RCC 7860 (cell line): ENCODE data around the gene CMTM4.
"Not testable (repeated sequence)": the region's sequence is repeated elsewhere in the genome, so short reads cannot be mapped to it uniquely, and the experiment has no call there.

Experiments
- DNase-seq: peaks from one replicate; pipeline ENCODE4 v3.0.0-alpha.2; 2015; ENCODE audit warnings: low spot score
- FAIRE-seq: peaks from 2 replicates; lab custom pipeline; 2012; peaks lifted over from hg19 to GRCh38; lab: Jason Lieb, UNC

Gene CMTM4

DNA sequence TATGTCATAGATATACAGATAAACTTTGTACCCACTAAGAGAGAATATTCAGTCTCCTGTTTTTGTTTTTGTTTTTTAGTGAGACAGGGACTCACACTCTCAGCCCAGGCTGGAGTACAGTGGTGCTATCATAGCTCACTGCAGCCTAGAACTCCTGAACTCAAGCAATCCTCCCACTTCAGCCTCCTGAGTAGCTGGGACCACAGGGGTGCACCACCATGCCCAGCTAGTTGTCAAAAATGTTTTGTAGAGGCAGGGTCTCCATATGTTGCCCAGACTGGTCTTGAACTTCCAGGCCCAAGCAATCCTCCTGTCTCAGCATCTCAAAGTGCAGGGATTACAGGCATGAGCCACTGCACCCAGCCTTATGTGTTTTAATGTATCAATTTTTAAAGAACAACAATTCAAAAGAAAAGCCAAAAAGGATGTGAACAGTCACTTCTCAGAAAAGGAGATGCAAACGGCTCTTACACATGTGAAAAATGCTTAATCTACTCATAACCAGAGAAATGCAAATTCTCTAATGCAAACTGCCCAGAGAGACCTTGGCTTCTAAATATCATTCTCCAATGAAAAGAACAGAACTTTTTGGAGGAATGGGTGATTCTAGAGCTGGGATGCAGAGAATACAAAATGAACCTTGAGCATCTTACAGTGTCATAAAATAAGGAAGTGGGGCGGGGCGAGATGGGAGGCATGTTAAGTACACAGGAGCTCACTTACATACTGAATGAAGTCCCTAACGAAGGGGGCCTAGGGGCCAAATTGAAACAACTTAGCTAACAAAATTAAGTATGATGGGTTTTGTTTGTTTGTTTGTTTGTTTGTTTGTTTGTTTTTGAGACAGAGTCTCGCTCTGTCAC, 99.3 kb downstream of the CMTM4 start:
- no peak for DNase-seq
- FAIRE-seq: no peak

DNA sequence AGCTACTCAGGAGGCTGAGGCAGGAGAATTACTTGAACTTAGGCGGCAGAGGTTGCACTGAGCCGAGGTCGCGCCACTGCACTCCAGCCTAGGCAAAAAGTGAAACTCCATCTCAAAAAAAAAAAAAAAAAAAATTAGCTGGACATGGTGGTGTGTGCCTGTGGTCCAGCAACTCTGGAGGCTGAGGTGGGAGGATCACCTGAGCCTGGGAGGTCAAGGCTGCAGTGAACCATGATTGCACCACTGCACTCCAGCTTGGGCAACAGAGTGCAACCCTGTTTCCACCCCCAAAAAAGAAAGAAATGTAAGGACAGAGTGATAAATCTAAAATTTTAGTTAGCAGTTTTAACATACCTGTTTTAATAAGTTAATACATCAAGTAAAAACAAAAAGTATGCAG, 100.0 kb downstream of the CMTM4 start:
- not testable (repeated sequence) for DNase-seq, FAIRE-seq

DNA sequence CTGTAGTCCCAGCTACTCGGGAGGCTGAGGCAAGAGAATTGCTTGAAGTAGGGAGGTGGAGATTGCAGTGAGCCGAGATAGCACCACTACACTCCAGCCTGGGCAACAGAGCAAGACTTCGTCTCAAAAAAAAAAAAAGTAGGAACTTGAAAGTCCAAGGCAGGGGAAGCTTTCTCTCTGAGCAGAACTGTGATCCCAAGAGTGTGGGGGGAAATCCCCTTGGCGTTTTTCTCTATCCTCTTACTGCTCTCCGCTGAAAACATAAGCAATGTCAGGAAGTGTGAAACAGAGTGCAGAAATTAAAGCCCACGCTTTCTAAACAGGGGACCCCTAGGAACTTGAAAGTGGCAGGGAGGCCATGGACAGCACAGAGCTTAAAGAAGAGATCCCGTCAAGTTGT, 101.8 kb downstream of the CMTM4 start:
- DNase-seq (no peak), FAIRE-seq (no peak)

DNA sequence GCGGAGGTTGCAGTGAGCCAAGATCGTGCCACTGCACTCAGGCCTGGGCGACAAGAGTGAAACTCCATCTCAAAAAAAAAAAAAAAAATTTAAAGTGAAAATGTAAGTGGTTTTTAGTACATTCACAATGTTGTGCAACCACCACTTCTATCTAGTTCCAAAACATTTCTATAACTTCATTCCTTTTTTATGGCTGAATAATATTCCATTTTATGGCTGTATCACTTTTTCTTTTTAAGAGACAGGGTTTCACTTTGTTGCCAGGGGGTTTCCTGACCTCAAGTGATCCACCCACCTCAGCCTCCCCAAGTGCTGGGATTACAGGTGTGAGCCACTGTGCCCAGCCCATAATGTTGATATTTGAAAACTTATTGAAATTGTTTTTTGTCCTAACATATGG, 103.7 kb downstream of the CMTM4 start:
- no peak for DNase-seq
- no peak for FAIRE-seq

DNA sequence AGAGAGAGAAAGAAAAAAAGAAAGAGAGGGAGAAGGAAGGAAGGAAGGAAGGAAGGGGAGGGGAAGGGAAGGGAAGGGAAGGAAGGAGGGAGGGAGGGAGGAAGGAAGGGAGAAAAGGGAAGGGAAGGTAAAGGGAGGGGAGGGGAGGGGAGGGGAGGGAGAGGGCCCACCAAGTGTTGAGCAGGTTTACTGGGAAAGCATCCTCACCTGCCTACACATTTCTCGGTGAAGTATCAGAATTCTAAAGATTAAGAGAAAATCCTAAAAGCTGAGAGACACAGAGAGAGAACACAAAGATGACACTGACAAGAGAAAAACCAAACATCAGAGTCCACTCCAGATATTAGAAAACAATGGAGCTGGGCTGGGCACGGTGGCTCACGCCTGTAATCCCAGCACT, 104.3 kb downstream of the CMTM4 start:
- FAIRE-seq (no peak), DNase-seq (no peak)

DNA sequence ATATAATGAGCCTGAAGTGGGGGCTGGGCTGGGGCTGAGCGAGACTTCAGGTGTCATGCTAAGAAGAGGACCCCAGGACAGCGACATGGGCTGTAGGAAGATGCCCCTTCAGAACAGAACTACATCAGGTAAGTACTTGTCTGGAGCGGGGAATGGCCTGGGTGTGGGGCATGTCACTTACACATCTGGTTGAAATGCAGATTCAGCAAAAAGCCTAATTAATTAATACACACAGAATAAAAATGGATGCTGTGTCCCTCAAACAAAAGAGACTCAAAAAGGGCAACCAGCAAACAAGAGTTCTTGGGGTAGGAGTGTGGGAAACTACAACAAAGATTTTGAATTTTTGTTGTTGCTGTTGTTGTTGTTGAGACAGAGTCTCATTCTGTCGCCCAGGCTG, 105.5 kb downstream of the CMTM4 start:
- no peak for DNase-seq
- no peak for FAIRE-seq

DNA sequence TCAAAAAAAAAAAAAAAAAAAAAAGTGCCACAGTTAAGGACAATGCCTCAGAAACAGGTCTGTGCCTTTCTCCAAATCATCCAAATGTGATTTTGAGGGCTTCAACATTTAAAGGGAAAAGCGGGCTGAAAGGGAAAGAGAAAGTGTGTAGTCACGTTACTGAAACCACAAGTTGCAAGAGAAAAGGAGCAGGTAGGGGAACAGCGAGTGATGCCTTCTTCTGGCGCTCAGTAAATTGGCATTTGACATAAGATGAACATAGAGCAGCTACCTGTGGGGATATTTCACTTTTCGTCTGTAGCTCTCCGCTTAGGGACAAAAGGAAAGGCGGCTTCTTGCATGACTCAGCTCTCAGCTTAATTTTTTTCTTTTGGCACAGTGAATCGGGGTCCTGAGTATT, 106.2 kb downstream of the CMTM4 start:
- FAIRE-seq: no peak

DNA sequence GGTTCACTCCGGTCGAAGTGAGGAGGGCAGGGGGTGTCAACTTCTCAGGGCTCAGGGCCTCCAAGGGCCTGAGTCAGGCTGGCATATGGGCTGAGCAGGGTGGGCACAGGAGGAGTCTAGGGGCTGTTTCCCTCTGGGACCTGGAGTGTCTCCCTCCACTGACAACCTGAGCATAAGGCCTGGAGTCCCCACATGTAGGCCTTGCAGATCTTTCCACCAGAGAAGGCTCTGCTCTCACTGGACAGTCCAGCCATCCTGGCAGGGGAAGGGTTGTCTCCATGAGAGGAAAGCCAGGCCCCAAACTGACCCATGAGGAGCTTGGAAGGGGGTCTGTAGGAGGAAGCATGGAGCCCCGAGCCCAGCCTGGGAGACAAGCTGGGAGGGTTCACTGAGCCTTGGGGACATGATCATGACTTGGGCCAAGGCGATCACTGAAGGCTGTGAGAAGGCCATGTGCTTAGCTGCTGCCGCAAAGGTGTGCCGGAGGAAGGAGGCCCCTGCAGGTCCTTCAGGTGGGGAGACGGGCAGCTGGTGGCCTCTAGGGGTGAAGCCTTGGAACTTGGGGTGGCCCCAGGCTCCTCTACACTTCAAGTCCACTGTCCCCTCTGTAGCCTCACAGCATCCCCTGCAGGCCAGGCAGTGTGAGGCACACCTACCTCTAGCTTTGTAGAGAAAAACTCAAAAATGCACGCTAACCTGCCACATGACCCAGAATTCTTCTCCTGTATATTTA, 107.4 kb downstream of the CMTM4 start:
- FAIRE-seq (no peak), DNase-seq (no peak)

More for the DNA sequence above, 106.2 kb downstream of the CMTM4 start:
- no peak for DNase-seq

DNA sequence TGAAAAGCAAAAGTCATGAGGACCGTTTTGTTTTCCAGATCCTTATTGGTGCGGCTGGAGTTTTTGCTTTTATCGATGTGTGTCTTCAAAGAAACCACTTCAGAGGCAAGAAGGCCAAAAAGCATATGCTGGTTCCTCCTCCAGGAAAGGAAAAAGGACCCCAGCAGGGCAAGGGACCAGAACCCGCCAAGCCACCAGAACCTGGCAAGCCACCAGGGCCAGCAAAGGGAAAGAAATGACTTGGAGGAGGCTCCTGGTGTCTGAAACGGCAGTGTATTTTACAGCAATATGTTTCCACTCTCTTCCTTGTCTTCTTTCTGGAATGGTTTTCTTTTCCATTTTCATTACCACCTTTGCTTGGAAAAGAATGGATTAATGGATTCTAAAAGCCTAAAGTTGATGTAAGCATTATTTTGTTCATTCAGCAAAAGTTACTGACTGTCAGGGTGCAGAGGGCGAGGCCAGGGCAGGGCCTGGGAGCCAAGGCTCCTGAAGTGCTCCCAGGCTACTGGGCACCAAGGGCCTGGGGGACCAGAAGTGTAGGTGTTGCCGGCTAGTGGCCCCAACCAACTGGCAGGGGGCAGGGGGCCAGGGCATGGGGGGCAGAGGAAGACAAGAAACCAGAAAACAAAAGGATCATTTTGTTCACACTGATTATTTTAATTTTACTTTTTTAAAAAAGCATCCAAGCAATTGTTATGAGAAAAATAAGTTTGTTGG, 108.5 kb downstream of the CMTM4 start:
- no peak for FAIRE-seq

DNA sequence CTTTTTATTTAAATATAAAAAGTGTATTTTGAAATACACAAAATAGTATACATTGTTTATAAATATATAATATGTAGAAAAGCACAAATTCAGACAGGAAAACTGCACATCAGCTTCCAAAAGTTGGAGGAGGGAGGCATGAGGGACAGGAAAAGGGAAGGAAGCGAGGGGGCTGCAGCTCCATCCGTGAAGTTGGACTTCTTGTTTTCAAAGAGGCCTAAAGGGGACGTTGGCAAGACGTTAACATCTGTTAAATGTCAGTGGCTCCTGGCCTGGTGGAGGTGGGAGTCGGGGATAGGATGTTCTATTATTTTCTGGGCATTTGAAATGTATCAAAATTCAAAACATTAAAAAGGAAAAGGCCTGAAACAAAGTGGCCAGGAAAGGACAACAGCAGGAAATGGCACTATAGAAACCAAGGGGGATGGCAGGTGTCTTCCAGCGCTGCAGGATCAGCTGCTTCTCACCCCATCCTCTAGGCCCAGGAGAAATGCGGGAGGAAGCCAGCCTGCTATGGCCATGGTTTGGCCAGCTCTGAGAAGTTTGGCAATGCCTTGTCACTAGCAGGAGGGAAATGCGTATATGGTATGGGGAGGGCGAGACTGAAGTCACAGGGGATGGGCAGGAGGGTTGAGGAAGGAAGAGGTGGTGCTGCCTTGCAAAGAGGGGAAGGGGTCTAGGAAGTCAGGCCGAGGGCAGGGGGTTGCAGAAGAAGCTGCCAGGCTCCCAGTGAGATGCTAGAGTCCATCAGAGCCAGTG, 110.9 kb downstream of the CMTM4 start:
- no peak for DNase-seq
- no peak for FAIRE-seq

More for the DNA sequence above, 108.5 kb downstream of the CMTM4 start:
- no peak for DNase-seq

DNA sequence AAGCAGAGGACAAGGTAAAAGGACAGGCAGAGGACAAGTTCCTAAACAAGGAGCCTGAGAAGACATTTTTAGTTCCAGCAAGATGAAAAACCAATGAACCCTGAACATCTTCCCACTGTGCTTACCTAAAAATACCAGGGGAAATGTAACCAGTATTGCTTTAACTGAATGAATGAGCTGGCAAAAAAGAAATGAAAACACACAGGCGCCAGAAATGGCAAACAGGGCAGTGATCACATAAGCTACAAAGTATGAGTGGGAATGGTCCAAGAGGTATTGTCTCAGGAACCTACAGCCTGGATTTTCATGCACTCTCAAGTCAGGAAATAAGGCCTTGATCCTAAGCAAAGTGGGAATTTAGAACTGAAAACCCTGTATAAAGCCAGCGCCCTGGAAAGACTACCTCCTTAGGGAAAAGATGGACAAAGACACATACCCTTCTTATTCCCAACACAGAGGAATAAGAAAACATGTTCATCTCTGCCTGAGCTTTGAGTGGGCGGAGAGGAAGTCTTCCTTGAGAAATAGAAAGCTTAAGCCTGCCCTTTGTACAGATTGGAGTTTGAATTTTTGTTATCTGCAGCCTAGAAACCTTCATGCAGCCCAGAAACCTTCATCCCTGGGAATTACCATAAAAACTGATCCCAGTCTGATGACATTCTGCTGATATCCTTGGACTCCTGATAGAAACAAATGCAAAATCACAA, 115.1 kb downstream of the CMTM4 start:
- FAIRE-seq (no peak), DNase-seq (no peak)

DNA sequence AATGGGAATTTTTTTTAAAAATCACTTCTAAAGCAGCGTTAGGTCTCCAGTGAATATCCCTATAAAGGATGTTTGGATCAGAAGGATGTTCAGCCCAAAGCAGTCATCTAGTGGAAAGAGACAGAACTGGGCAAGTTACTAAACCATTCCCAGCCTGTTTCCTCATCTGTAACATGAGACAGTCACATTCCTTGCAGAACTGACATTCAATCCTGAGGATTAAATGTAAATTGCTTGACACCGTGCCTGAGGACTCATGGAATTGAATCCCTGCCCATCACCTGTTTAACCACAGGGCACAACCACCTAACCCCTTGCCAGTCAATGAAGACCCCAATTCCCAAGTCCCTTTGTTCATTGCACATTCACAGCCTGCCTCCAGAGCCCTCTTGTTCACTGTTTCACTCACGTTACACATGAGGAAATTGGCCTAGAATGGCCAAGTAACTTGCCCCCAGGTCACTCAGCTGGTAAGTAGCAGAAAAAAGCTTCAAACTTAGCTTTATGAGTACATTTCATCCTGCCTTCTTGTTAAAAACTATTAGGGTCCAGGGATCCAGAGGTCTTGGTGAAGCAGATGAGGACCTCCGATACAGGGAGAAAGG, 115.8 kb downstream of the CMTM4 start:
- DNase-seq (no peak), FAIRE-seq (no peak)

DNA sequence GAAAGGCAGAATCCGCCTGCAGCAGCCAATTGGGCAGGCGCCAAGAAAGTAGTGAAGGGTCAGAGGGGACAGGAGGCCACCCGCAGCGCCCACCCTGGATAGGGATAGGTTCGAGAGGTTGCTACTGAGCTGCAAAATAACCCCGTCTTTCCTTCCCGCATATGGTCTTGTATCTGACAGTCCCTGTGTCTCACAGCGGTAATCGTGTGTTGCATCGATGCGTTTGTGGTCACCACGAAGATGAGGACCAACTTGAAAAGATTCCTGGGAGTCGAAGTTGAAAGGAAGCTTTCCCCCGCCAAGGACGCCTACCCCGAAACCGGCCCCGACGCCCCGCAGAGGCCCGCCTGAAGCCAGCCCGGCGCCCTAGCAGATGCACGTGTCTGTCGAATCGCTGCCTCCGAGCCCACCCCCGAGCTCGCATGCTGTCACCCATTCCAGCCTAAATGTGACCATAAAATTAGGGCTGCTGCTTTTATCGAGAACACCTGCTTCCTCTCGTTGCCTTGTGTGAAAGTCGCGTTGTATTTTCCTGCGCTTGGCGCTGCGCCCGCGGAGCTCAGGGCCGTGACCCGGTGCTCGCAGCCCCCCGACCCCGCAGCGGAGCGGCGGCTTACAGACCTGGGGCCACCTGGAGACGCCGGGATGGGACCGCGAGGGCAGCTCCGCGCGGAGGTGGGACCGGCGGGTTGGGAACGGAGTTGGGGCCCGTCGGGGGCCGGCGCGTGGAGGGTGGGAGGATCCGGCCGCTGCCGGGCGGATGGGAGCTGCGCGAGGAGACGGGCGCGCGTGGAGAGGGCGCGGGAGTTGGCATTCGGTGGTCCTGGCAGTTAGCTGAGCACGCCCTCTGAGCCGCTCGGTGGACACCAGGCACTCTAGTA, 117.7 kb downstream of the CMTM4 start, which contains the start of gene CMTM2:
CMTM2 (plus strand) TSS at position 813 of the 881 bp plus-strand sequence. CDS start 145 bp downstream, outside the sequence.
- DNase-seq: no peak

DNA sequence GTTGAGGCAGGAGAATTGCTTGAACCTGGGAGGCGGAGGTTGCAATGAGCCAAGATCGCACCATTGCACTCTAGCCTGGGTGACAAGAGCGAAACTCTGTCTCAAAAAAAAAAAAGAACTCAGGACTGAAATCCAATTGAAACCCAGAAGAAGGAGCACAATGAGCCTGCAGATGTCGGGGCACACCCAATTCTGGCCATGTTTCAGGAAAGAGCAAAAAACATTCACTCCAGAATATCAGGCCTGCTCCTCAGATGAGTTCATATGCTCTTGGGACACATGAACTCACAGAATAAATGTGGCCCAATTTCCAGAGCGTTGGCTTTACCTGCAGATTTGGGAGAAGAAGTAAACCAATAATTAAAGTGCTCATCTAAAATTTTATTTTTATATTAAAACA, 120.2 kb downstream of the CMTM4 start:
- FAIRE-seq (no peak), DNase-seq (no peak)

More for the DNA sequence above, 117.7 kb downstream of the CMTM4 start, which contains the start of gene CMTM2:
- FAIRE-seq: no peak

DNA sequence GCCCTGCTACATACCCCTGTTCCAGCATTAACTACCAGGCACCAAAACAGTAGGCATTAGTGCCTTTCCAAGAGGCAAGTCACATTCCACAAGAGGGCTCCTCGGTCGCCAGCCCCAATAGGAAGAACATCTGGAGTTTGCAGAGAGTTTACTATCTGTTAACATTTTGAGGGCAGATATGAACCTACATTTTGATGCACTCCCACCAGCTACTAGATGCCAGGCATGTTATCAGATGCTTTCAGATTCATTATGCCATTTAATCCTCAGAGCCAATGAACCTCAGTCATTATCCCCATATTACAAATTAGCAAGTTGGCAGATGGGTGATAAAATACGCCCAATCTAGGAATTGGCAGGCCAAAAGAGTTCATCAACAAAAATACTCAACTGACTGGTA, 121.5 kb downstream of the CMTM4 start:
- FAIRE-seq (no peak), DNase-seq (no peak)

DNA sequence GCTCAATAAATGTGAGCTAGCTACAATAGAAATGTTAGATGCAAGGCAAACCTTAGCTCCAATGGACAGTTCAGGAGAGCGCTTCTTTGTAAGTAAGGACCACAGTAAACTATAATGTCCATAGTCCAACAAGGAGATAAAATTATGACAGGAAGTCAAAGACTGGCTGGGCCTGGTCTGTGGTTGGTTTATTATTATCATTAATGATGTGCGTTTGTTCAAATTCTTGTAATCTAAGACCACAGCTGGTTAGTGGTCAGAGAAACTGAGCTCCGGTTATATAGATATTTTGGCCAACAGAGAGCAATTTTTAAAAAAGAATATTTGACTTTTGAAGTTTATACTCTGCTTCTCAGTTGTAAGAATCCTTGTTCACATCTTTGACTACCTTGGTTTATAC, 122.0 kb downstream of the CMTM4 start:
- DNase-seq (no peak), FAIRE-seq (no peak)

DNA sequence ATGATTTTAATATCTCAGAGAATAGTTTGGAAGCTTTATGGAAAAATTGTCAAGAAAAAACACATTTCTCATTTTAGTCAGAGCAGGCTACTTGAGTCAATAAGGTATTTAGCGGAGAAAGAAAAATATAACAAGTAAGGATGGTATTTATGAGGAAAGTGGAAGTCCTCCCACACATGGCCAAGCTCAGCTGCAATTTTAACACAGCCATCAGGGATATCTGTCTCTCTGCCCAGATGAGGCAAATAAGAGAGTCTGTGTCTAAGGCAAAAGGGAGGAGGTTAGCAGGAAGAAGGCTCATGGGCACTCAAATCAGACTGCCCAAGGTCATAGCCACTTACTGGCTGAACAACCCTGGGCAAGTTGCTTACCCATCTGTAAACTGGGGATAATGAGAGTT, 122.5 kb downstream of the CMTM4 start:
- no peak for FAIRE-seq
- no peak for DNase-seq

DNA sequence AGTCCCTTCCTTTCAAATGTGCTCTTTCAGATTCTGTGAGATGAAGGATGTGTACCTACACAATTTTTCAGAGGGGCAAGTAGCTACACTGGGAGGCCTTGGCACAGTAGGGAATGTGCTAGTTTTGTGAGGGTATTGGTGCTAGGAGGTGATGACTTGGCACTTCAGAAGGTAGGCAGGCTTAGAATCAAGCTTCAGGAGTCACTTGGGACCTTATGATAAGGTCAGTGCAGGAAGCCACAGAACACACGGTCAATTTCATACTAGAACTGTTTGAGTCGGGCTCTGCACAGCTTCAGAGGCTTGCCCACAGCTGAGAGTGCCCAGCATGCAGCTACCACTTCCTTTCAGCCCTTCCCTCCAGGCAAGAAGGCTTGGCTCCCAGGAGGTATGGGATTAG, 124.2 kb downstream of the CMTM4 start:
- DNase-seq (no peak), FAIRE-seq (no peak)
